ENCODE results near the gene B9D1. TPM values are rescaled to one million over a fixed set of nuclear protein-coding genes. Genes with fewer than 3 reads are reported as not detected.

The B9D1 gene
- polyA plus RNA-seq, 1 experiment = 55.8 TPM

DNA sequence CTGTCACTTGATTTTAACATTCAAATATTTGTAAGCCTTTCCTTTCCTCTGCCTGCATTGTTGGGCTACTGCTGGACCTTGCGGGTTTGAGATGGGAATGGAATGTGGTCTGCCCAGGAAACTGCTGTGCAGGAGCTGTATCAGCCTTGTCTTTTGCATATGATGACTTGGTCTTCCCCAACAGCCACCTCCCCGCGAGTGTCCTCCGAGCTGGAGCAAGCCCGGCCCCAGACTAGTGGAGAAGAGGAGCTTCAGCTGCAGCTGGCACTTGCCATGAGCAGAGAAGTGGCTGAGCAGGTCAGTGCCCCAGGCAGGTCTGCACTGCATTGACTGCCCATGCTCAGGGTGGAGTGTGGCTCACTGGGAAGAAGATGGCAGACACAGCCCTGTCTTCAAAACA lies 52.8 kb downstream of the B9D1 start:
- peaks cover 17% of the 10 kb centered on the region for H3K36me3 ChIP-seq (ENCODE audit: control insufficient read depth, insufficient read depth, low read length)
- no peak for DNase-seq (ENCODE audit: low read depth)
- CTCF ChIA-PET = interaction anchor here (0.6 kb wide), 1 partner anchor 12 kb away, joined by 3 read pairs; no protein-coding TSS in a partner anchor
- TF ChIP-seq, protein P1, sequence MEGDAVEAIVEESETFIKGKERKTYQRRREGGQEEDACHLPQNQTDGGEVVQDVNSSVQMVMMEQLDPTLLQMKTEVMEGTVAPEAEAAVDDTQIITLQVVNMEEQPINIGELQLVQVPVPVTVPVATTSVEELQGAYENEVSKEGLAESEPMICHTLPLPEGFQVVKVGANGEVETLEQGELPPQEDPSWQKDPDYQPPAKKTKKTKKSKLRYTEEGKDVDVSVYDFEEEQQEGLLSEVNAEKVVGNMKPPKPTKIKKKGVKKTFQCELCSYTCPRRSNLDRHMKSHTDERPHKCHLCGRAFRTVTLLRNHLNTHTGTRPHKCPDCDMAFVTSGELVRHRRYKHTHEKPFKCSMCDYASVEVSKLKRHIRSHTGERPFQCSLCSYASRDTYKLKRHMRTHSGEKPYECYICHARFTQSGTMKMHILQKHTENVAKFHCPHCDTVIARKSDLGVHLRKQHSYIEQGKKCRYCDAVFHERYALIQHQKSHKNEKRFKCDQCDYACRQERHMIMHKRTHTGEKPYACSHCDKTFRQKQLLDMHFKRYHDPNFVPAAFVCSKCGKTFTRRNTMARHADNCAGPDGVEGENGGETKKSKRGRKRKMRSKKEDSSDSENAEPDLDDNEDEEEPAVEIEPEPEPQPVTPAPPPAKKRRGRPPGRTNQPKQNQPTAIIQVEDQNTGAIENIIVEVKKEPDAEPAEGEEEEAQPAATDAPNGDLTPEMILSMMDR (IDR thresholded peaks at IDR 0.05; ENCODE audit: insufficient read depth, low read depth, low read length) = no peak
- no peaks in the 10 kb centered on the region for H3K27me3 ChIP-seq (ENCODE audit: control insufficient read depth, insufficient read depth, low read length)
- no peak overlapping the region for H3K4me3 ChIP-seq (ENCODE audit: low read depth, low read length)
- POLR2A ChIA-PET = no interaction called here

DNA sequence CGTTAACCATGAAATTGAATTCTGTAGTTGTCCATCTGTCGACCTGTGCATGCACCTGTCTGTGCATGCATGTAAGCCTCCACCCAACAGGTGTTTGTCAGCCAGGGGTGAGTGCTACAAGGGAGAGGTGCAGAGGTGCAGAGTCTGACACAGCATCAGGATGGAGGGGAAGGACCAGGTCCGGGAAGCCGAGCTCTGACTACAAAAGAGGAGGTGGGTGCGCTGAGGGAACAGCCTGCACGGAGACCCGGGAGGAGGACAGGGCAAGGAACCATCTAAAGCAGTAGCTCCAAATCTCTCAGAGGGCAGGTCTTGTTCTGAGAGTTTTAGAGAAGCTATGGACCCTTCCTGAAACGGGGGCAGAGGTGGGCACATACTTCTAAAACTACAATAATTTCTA lies 54.1 kb downstream of the B9D1 start:
- Histone ChIP-seq H3K27me3 (ENCODE audit: control insufficient read depth, insufficient read depth, low read length) (no peaks in the 10 kb centered on the region), H3K4me3 (ENCODE audit: low read depth, low read length) (no peak overlapping the region), H3K36me3 (ENCODE audit: control insufficient read depth, insufficient read depth, low read length) (peaks cover 13% of the 10 kb centered on the region)
- ChIA-PET POLR2A (no interaction called here), CTCF (interaction anchor here (0.8 to 1.4 kb wide), 3 partner anchors 12 to 17 kb away, joined by 3 to 5 read pairs (median 3); no protein-coding TSS in a partner anchor)
- TF ChIP-seq, protein P1 (IDR thresholded peaks at IDR 0.05; ENCODE audit: insufficient read depth, low read depth, low read length) = no peak
- no peak for DNase-seq (ENCODE audit: low read depth)

DNA sequence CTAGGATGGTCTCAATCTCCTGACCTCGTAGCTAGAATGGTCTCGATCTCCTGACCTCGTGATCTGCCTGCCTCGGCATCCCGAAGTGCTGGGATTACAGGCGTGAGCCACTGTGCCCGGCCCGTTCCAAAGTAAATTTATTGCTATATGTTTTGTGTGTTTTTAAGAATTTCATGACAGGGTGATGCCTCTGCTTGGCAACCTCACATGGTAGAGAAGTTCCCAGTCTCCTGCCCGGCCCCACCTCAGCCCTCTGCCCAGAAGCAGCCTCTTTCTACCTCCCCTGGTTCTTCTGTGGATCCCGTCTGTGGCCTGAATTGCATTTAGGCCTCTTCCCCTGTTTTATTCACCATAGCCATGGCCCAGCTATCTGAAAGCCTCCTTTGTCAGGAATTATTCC lies 55.0 kb downstream of the B9D1 start:
- CTCF ChIA-PET = interaction anchor here (0.5 to 1.4 kb wide), 4 partner anchors 13 to 40 kb away, joined by 3 to 5 read pairs (median 3); no protein-coding TSS in a partner anchor
- POLR2A ChIA-PET = interaction anchor here (0.7 kb wide), 1 partner anchor 58 kb away, joined by 3 read pairs; no protein-coding TSS in a partner anchor

DNA sequence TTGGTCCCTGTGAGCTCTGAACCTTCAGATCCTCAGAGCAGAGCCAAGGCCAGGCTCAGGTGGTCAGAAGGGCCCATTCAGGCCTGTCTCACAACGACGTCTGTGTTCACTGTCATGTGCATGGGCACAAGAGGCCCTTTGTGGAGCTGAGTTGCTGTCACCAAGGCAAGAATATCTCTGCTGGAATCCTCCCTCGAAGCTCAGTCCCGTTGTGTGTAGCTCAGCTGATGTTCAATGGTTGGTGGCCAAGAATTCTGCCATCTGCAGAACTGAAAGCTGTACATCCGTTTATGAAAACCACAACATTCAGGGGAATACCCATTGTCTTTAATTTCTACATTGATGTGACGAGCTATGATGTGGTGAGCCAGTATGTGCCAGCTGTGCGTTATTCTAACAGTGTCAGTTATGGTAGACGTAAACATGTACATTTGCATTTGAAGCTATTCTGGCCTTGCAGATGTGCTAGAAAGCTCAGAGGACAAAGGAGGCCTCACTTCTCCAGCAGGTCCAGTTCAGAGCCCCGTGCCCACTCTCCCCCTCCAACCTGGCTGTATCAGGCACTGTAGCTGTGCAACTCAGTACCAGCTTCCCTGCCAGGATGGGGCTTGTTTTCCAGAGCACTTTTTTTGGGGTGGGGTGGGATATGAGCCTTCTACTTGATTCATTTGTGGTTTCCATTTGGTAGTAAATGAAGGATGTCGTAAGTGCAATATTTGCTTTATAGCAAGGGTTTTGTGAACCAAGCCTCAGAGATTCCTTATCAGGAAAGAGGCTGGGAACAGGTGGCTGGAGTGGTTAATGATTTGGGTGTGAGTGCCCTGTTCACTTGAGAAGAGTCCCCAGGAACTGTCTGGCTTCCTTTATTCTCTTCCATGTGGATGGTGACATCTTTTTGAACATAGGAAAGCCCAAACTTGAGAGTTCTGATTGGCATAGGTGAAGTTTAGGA lies 56.1 kb downstream of the B9D1 start:
- POLR2A ChIA-PET = no interaction called here
- TF ChIP-seq, protein P1 (IDR thresholded peaks at IDR 0.05; ENCODE audit: insufficient read depth, low read depth, low read length) = no peak
- DNase-seq (ENCODE audit: low read depth) = no peak
- Histone ChIP-seq H3K36me3 (ENCODE audit: control insufficient read depth, insufficient read depth, low read length) (peaks cover 6% of the 10 kb centered on the region; the same call in 1 of the 2 replicates), H3K4me3 (ENCODE audit: low read depth, low read length) (no peak overlapping the region), H3K27me3 (ENCODE audit: control insufficient read depth, insufficient read depth, low read length) (no peaks in the 10 kb centered on the region)
- CTCF ChIA-PET = interaction anchor here (0.6 to 1.0 kb wide), 3 partner anchors 16 to 23 kb away, joined by 3 to 4 read pairs (median 3); no protein-coding TSS in a partner anchor

More for the DNA sequence above, 55.0 kb downstream of the B9D1 start:
- H3K36me3 ChIP-seq (ENCODE audit: control insufficient read depth, insufficient read depth, low read length) = peaks cover 11% of the 10 kb centered on the region
- TF ChIP-seq, protein P1 (IDR thresholded peaks at IDR 0.05; ENCODE audit: insufficient read depth, low read depth, low read length) = no peak
- no peak overlapping the region for H3K4me3 ChIP-seq (ENCODE audit: low read depth, low read length)
- H3K27me3 ChIP-seq (ENCODE audit: control insufficient read depth, insufficient read depth, low read length) = no peaks in the 10 kb centered on the region
- DNase-seq (ENCODE audit: low read depth) = no peak

DNA sequence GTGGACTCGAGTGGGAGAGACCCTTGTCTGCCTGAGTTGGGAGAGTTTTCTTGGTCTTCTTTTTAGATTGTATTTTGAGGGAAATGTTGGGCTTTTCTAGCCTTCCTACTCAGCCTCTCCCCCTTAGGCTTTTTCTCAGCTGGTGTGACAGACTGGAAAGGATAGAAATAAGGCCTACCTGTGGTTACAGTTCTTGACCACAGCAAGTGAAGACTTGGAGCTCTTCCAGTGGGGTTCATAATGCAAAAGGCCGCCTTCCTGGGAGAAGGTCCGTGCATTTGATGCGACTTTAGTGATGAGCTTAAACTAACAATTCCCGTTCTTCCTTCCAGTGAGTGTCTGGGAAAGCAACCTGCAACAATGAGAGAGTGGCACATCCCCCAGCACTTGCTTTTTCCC lies 56.8 kb downstream of the B9D1 start:
- Histone ChIP-seq H3K27me3 (ENCODE audit: control insufficient read depth, insufficient read depth, low read length) (no peaks in the 10 kb centered on the region), H3K36me3 (ENCODE audit: control insufficient read depth, insufficient read depth, low read length) (peaks cover 6% of the 10 kb centered on the region), H3K4me3 (ENCODE audit: low read depth, low read length) (no peak overlapping the region)
- no peak for DNase-seq (ENCODE audit: low read depth)
- TF ChIP-seq, protein P1 (IDR thresholded peaks at IDR 0.05; ENCODE audit: insufficient read depth, low read depth, low read length) = no peak
- ChIA-PET POLR2A (no interaction called here), CTCF (interaction anchor here (1.0 kb wide), 2 partner anchors 16 to 23 kb away, joined by 3 to 4 read pairs; no protein-coding TSS in a partner anchor)
